HCT116 (cell line): Measurements from ENCODE around the gene RBM34. TPM values are rescaled to one million over a fixed set of nuclear protein-coding genes. Genes with fewer than 3 reads are reported as not detected.

Source experiments
- ATAC-seq: fragments of 200-7000 bp; cut with Tn5 transposase; 2 replicates; pipeline ENCODE4 v1.9.1; 2020; ENCODE audit warnings: mild to moderate bottlenecking, moderate library complexity
- BruUV-seq: library from RNA; stranded (reverse); fragments of 400-500 nt; replicated peaks from 2 replicates; lab custom pipeline; 2021; lab: Mats Ljungman, UMichigan
- CTCF ChIA-PET: fragments of 300-600 bp; sonication (Branson Sonifier 250); formaldehyde crosslinking; loops from one replicate; lab custom pipeline; 2021; ENCODE audit warnings: antibody characterized with exemption; lab: Charles Lee
- POLR2A ChIA-PET: fragments of 300-600, 350-600 bp; sonication (Branson Sonifier 250); formaldehyde crosslinking; loops from one replicate; lab custom pipeline; 2021; ENCODE audit warnings: antibody characterized with exemption; lab: Charles Lee
- RAD21 ChIA-PET, 2 experiments: fragments of 300-600 bp; sonication (Branson Sonifier 250); formaldehyde crosslinking; loops; one replicate each; lab custom pipeline; 2023; ENCODE audit warnings: low total read pairs in 2 of 2; ENCODE audit not compliant: uncharacterized antibody in 2 of 2, unreplicated experiment in 2 of 2, low non-redundant PET in 1 of 2; lab: Charles Lee
- DNase-seq: peaks from one replicate; pipeline ENCODE4 v3.0.0-alpha.2; 2010; ENCODE audit warnings: low read depth, low spot score
- H2AFZ ChIP-seq: fragments of 200-600 bp; shearing (Covaris generic), sonication (generic); 2 replicates; pipeline ENCODE4 v1.6.1; 2017; ENCODE audit warnings: low read depth, mixed run types, mixed read lengths, antibody characterized with exemption, low read length; ENCODE audit not compliant: poor library complexity, severe bottlenecking
- H3K27ac ChIP-seq: 2 replicates; pipeline ENCODE4 v1.5.1; 2012; ENCODE audit warnings: low read depth, low read length
- H3K27me3 ChIP-seq: fragments of 200-600 bp; sonication (generic); 2 replicates; pipeline ENCODE4 v1.6.1; 2016; ENCODE audit warnings: mixed run types, low read length, mixed read lengths; ENCODE audit not compliant: insufficient read depth
- H3K36me3 ChIP-seq, 2 experiments: fragments of 200-500 bp in 1 of 2; fragments of 200-600 bp in 1 of 2; sonication (Bioruptor generic) in 1 of 2; sonication (generic) in 1 of 2; 2 replicates each; pipeline versions ENCODE4 v1.5.1 to v1.6.1; 2014 to 2016; ENCODE audit warnings: low read length in 2 of 2, inconsistent platforms in 1 of 2, mixed read lengths in 1 of 2, mixed run types in 1 of 2; ENCODE audit not compliant: insufficient read depth in 2 of 2, control insufficient read depth in 1 of 2
- H3K4me1 ChIP-seq, 2 experiments: fragments of 200-600 bp in 1 of 2; sonication (generic) in 1 of 2; 2 replicates each; pipeline versions ENCODE4 v1.5.1 to v1.6.1; 2012 to 2017; ENCODE audit warnings: low read length in 2 of 2, inconsistent platforms in 1 of 2, mild to moderate bottlenecking in 1 of 2, mixed read lengths in 1 of 2, mixed run types in 1 of 2, moderate library complexity in 1 of 2; ENCODE audit not compliant: insufficient read depth in 2 of 2, control insufficient read depth in 1 of 2
- H3K4me2 ChIP-seq: fragments of 200-600 bp; sonication (generic); 2 replicates; pipeline ENCODE4 v1.6.1; 2017; ENCODE audit warnings: mixed run types, low read length, mixed read lengths
- H3K4me3 ChIP-seq, 2 experiments: fragments of 200-600 bp in 1 of 2; sonication (generic) in 1 of 2; replicated peaks in 1 of 2; 2 replicates each; pipeline ENCODE4 v1.5.1; 2011 to 2016; ENCODE audit warnings: low read length in 2 of 2, control low read depth in 1 of 2, low read depth in 1 of 2, mild to moderate bottlenecking in 1 of 2, mixed read lengths in 1 of 2, mixed run types in 1 of 2
- H3K79me2 ChIP-seq: fragments of 200-600 bp; sonication (generic); 2 replicates; pipeline ENCODE4 v1.6.1; 2017; ENCODE audit warnings: mild to moderate bottlenecking, mixed run types, low read length, moderate library complexity, mixed read lengths; ENCODE audit not compliant: insufficient read depth
- H3K9ac ChIP-seq: fragments of 200-600 bp; sonication (generic); 2 replicates; pipeline ENCODE4 v1.6.1; 2016; ENCODE audit warnings: low read length, mixed read lengths
- H3K9me2 ChIP-seq: fragments of 200-600 bp; sonication (generic), shearing (Covaris generic); 2 replicates; pipeline ENCODE4 v1.6.1; 2017; ENCODE audit warnings: mixed run types, mild to moderate bottlenecking, moderate library complexity; ENCODE audit not compliant: insufficient read depth
- H3K9me3 ChIP-seq, 2 experiments: fragments of 200-500 bp in 1 of 2; fragments of 200-600 bp in 1 of 2; sonication (Bioruptor generic) in 1 of 2; sonication (generic) in 1 of 2; 2 replicates each; pipeline ENCODE4 v1.6.1; 2014 to 2017; ENCODE audit warnings: low read length in 2 of 2, mixed read lengths in 2 of 2, inconsistent platforms in 1 of 2, low read depth in 1 of 2, mild to moderate bottlenecking in 1 of 2, mixed run types in 1 of 2, moderate library complexity in 1 of 2; ENCODE audit not compliant: control insufficient read depth in 1 of 2, insufficient read depth in 1 of 2
- H4K20me1 ChIP-seq: fragments of 200-600 bp; sonication (generic), shearing (Covaris generic); 2 replicates; pipeline ENCODE4 v1.6.1; 2017; ENCODE audit warnings: mixed run types, mild to moderate bottlenecking, moderate library complexity; ENCODE audit not compliant: insufficient read depth
- CBX3 ChIP-seq: IDR thresholded peaks from 2 replicates; pipeline ENCODE4 v1.6.1; 2012; ENCODE audit warnings: low read depth
- CEBPB ChIP-seq: IDR thresholded peaks from 2 replicates; pipeline ENCODE4 v1.6.1; 2012; ENCODE audit warnings: low read depth
- EZH2 ChIP-seq: fragments of 200-600 bp; sonication (generic); IDR thresholded peaks from 2 replicates; pipeline ENCODE4 v1.6.1; 2017; ENCODE audit warnings: antibody characterized with exemption, mixed run types
- EZH2phosphoT487 ChIP-seq: fragments of 200-600 bp; IDR thresholded peaks from 2 replicates; pipeline ENCODE4 v1.6.1; 2018; ENCODE audit warnings: antibody characterized with exemption, borderline replicate concordance
- FOSL1 ChIP-seq: IDR thresholded peaks from 2 replicates; pipeline ENCODE4 v1.6.1; 2012; ENCODE audit warnings: low read depth
- JUND ChIP-seq: IDR thresholded peaks from 2 replicates; pipeline ENCODE4 v1.6.1; 2012
- MAX ChIP-seq: IDR thresholded peaks from 2 replicates; pipeline ENCODE4 v1.6.1; 2012
- POLR2AphosphoS5 ChIP-seq: IDR thresholded peaks from 2 replicates; pipeline ENCODE4 v1.6.1; 2011; ENCODE audit warnings: mild to moderate bottlenecking, low read depth, low read length, moderate library complexity
- RAD21 ChIP-seq: IDR thresholded peaks from 2 replicates; pipeline ENCODE4 v1.6.1; 2012; ENCODE audit warnings: low read depth, mild to moderate bottlenecking
- REST ChIP-seq: IDR thresholded peaks from 2 replicates; pipeline ENCODE4 v1.6.1; 2012; ENCODE audit warnings: low read depth
- SP1 ChIP-seq: IDR thresholded peaks from 2 replicates; pipeline ENCODE4 v1.6.1; 2012; ENCODE audit warnings: low read depth
- TCF7L2 ChIP-seq: IDR thresholded peaks from 2 replicates; pipeline ENCODE4 v1.7.0; 2011; ENCODE audit warnings: borderline replicate concordance, inconsistent platforms; ENCODE audit not compliant: insufficient read depth, insufficient read length; ENCODE audit errors: extremely low read depth
- YY1 ChIP-seq: IDR thresholded peaks from 2 replicates; pipeline ENCODE4 v1.6.1; 2011; ENCODE audit warnings: low read length, low read depth, moderate library complexity, mild to moderate bottlenecking; ENCODE audit not compliant: insufficient replicate concordance; ENCODE audit errors: extremely low read depth
- ZBTB33 ChIP-seq: IDR thresholded peaks from 2 replicates; pipeline ENCODE4 v1.6.1; 2011; ENCODE audit warnings: mild to moderate bottlenecking, low read length, moderate library complexity; ENCODE audit not compliant: insufficient replicate concordance; ENCODE audit errors: extremely low read depth
- ZFX ChIP-seq: fragments of 450-650 bp; IDR thresholded peaks from 2 replicates; pipeline ENCODE4 v1.6.1; 2017
- ZNF274 ChIP-seq: fragments of 200-500 bp; sonication (Bioruptor generic); IDR thresholded peaks from 2 replicates; pipeline ENCODE4 v1.6.1; 2014; ENCODE audit warnings: mild to moderate bottlenecking, low read depth, low read length, inconsistent platforms
- intact Hi-C: fragments of 100-400 bp; cut with micrococcal nuclease; formaldehyde crosslinking; loops from 2 replicates; pipeline ENCODE4 v1.10.0; 2022
- total RNA-seq: library from RNA; stranded (reverse); gene quantifications from one replicate; pipeline ENCODE4 v1.2.1, GENCODE V29; 2021; ENCODE audit not compliant: unreplicated experiment

RBM34 gene
- total RNA-seq, 1 experiment from 2014 or later = 82.0 TPM

GRCh38 chr1:235138821-235139220 lies 22.2 kb downstream of the RBM34 start (continued):
- TF ChIP-seq REST (no peak), EZH2phosphoT487 (no peak), CEBPB (no peak)

DNA sequence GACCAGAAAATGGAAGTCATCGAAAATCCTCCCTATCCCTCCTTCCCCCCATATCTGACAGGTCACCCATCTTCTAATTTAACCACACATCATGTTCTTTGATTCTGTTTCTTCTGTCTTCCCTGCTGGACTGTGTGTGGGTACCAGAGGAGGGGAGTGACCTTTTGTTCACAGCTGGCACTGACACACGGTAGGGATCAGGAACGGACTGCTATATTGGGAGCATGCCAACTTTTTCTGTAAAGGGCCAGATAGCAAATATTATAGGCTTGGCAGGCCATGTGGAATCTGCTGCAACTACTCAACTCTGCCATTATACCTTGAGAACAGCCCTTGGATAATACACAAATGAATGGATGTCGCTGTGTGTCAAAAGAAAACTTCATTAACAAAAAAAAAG lies 24.9 kb downstream of the RBM34 start:
- ChIA-PET CTCF (no interaction called here), RAD21 (no interaction called here), POLR2A (no interaction called here)
- ATAC-seq (no peak), DNase-seq (no peak)
- Histone ChIP-seq H3K27me3 (no peaks in the 10 kb centered on the region), H3K4me2 (no peak overlapping the region), H3K4me1 (no peaks in the 10 kb centered on the region), H3K9me2 (no peaks in the 10 kb centered on the region), H3K79me2 (no peaks in the 10 kb centered on the region; the same call in 1 of the 2 replicates), H2AFZ (no peak overlapping the region), H3K4me3 (no peak overlapping the region), H3K36me3 (peaks cover 26 to 35% of the 10 kb centered on the region in 2 experiments), H4K20me1 (no peaks in the 10 kb centered on the region), H3K9ac (no peak overlapping the region), H3K27ac (no peak overlapping the region), H3K9me3 (no peaks in the 10 kb centered on the region)
- TF ChIP-seq ZNF274 (no peak), FOSL1 (no peak), ZBTB33 (no peak), POLR2AphosphoS5 (no peak), TCF7L2 (no peak), SP1 (no peak), MAX (no peak), JUND (no peak), CBX3 (no peak), RAD21 (no peak), ZFX (no peak), YY1 (no peak), EZH2 (no peak), CEBPB (no peak)
- no TSS peak for BruUV-seq
- intact Hi-C loops = no loop called here
